Neural cell (in vitro differentiated cells): ENCODE results near the gene BRI3. TPM values are rescaled to one million over a fixed set of nuclear protein-coding genes. Genes with fewer than 3 reads are reported as not detected.

Experiments used
- H2AFZ ChIP-seq: fragments of 200-600, 300-800 bp; sonication (generic), shearing (Covaris generic); 2 replicates; pipeline ENCODE4 v1.6.0; 2014; ENCODE audit warnings: low read depth, mild to moderate bottlenecking, antibody characterized with exemption, low read length, moderate library complexity
- H3F3A ChIP-seq: fragments of 200-600 bp; shearing (Covaris generic); 2 replicates; pipeline ENCODE4 v1.6.1; 2016; ENCODE audit warnings: mild to moderate bottlenecking, moderate library complexity, mixed read lengths, antibody characterized with exemption, low read length; ENCODE audit not compliant: insufficient read depth, poor library complexity, severe bottlenecking
- H3K27ac ChIP-seq: fragments of 200-600, 300-800 bp; sonication (generic), shearing (Covaris generic); 2 replicates; pipeline ENCODE4 v1.5.1; 2014; ENCODE audit warnings: mild to moderate bottlenecking, low read length, moderate library complexity
- H3K27me3 ChIP-seq: fragments of 300-800, 200-600 bp; sonication (generic), shearing (Covaris generic); 2 replicates; pipeline ENCODE4 v1.6.0; 2014; ENCODE audit warnings: mild to moderate bottlenecking, low read depth, low read length, moderate library complexity; ENCODE audit not compliant: insufficient read depth
- H3K36me3 ChIP-seq: fragments of 300-800, 200-600 bp; sonication (generic), shearing (Covaris generic); 2 replicates; pipeline ENCODE4 v1.5.1; 2014; ENCODE audit warnings: mild to moderate bottlenecking, antibody characterized with exemption, low read length, moderate library complexity; ENCODE audit not compliant: insufficient read depth
- H3K4me2 ChIP-seq: fragments of 300-800, 200-600 bp; sonication (generic), shearing (Covaris generic); 2 replicates; pipeline ENCODE4 v1.6.0; 2014; ENCODE audit warnings: mild to moderate bottlenecking, low read length
- H3K4me3 ChIP-seq: fragments of 300-800, 200-600 bp; sonication (generic), shearing (Covaris generic); 2 replicates; pipeline ENCODE4 v1.5.1; 2014; ENCODE audit warnings: mild to moderate bottlenecking, low read length, moderate library complexity
- H3K79me2 ChIP-seq: fragments of 200-600 bp; shearing (Covaris generic); replicated peaks from 2 replicates; pipeline ENCODE4 v1.6.0; 2014; ENCODE audit warnings: mild to moderate bottlenecking, low read length, moderate library complexity; ENCODE audit not compliant: insufficient read depth
- H3K9ac ChIP-seq: fragments of 300-800, 200-600 bp; sonication (generic), shearing (Covaris generic); 2 replicates; pipeline ENCODE4 v1.6.1; 2016; ENCODE audit warnings: mild to moderate bottlenecking, low read length, mixed read lengths
- H3K9me2 ChIP-seq: fragments of 200-600 bp; shearing (Covaris generic); 2 replicates; pipeline ENCODE4 v1.6.1; 2016; ENCODE audit warnings: mild to moderate bottlenecking, low read length, mixed read lengths; ENCODE audit not compliant: insufficient read depth
- H3K9me3 ChIP-seq: fragments of 200-600, 300-800 bp; sonication (generic), shearing (Covaris generic); 2 replicates; pipeline ENCODE4 v1.6.1; 2016; ENCODE audit warnings: mild to moderate bottlenecking, mixed run types, low read length, moderate library complexity, mixed read lengths
- H4K20me1 ChIP-seq: fragments of 200-600 bp; shearing (Covaris generic); 2 replicates; pipeline ENCODE4 v1.6.1; 2016; ENCODE audit warnings: mild to moderate bottlenecking, mixed run types; ENCODE audit not compliant: insufficient read depth
- CTCF ChIP-seq: fragments of 450-650 bp; IDR thresholded peaks from 2 replicates; pipeline ENCODE4 v1.5.1; 2014; ENCODE audit warnings: antibody characterized with exemption, mild to moderate bottlenecking, moderate library complexity; ENCODE audit not compliant: poor library complexity, severe bottlenecking
- EP300 ChIP-seq: fragments of 450-650 bp; conservative IDR thresholded peaks from 2 replicates; pipeline ENCODE4 v1.6.1; 2014; ENCODE audit warnings: antibody characterized with exemption, mild to moderate bottlenecking, moderate library complexity; ENCODE audit not compliant: poor library complexity, severe bottlenecking
- EZH2 ChIP-seq: fragments of 200-600, 300-800 bp; shearing (Covaris generic), sonication (generic); IDR thresholded peaks from 2 replicates; pipeline ENCODE4 v1.6.1; 2014; ENCODE audit warnings: antibody characterized with exemption, low read length, borderline replicate concordance, mild to moderate bottlenecking; ENCODE audit not compliant: insufficient read depth, poor library complexity, severe bottlenecking
- MXI1 ChIP-seq: fragments of 450-650 bp; conservative IDR thresholded peaks from 2 replicates; pipeline ENCODE4 v1.6.1; 2014; ENCODE audit warnings: antibody characterized with exemption, mild to moderate bottlenecking; ENCODE audit not compliant: poor library complexity, severe bottlenecking
- POLR2AphosphoS5 ChIP-seq: IDR thresholded peaks from 2 replicates; pipeline ENCODE4 v1.6.1; 2012
- RAD21 ChIP-seq: fragments of 450-650 bp; conservative IDR thresholded peaks from 2 replicates; pipeline ENCODE4 v1.6.1; 2014; ENCODE audit warnings: antibody characterized with exemption, mild to moderate bottlenecking, moderate library complexity
- REST ChIP-seq: IDR thresholded peaks from 2 replicates; pipeline ENCODE4 v1.6.1; 2012; ENCODE audit warnings: borderline replicate concordance
- SMC3 ChIP-seq: fragments of 450-650 bp; conservative IDR thresholded peaks from 2 replicates; pipeline ENCODE4 v1.6.1; 2014; ENCODE audit warnings: antibody characterized with exemption, mild to moderate bottlenecking, moderate library complexity; ENCODE audit not compliant: poor library complexity
- TAF1 ChIP-seq: IDR thresholded peaks from 2 replicates; pipeline ENCODE4 v1.6.1; 2012; ENCODE audit warnings: low read depth
- polyA plus RNA-seq: library from polyadenylated mRNA; depleted of rRNA; stranded (reverse); fragments of >200 nt; gene quantifications from 2 replicates; pipeline ENCODE4 v1.2.3, GENCODE V29; 2014

BRI3 gene
- polyA plus RNA-seq, 1 donor from 2014 or later = 55.6 TPM

- H2AFZ ChIP-seq = peak overlapping the region; percentile 90
- H3K36me3 ChIP-seq = no peaks in the 10 kb centered on the region
- H3K9me3 ChIP-seq = no peaks in the 10 kb centered on the region
- peak overlapping the region; percentile 99 for H3K4me3 ChIP-seq
- H3K9ac ChIP-seq = peak overlapping the region; percentile 83
- no peaks in the 10 kb centered on the region for H3F3A ChIP-seq
- H3K79me2 ChIP-seq = peaks cover 29% of the 10 kb centered on the region
- H4K20me1 ChIP-seq = no peaks in the 10 kb centered on the region
- H3K27me3 ChIP-seq = no peaks in the 10 kb centered on the region
- peak overlapping the region; percentile 91 for H3K4me2 ChIP-seq
- H3K9me2 ChIP-seq = no peaks in the 10 kb centered on the region
- peak overlapping the region; percentile 49 for H3K27ac ChIP-seq
- TF ChIP-seq MXI1 (no peak), EZH2 (no peak), EP300 (no peak), POLR2AphosphoS5 (no peak), SMC3 (no peak), REST (no peak), TAF1 (no peak), RAD21 (no peak)
Measured at GRCh38 chr7:98252425-98253054, 28.9 kb upstream of the BRI3 start.

GRCh38 chr7:98254516-98254915, 27.0 kb upstream of the BRI3 start:
- H3K27me3 ChIP-seq = no peaks in the 10 kb centered on the region
- no peak overlapping the region for H3K27ac ChIP-seq
- no peaks in the 10 kb centered on the region for H3K9me2 ChIP-seq
- no peaks in the 10 kb centered on the region for H3K36me3 ChIP-seq
- H3K79me2 ChIP-seq = peaks cover 29% of the 10 kb centered on the region
- H3K4me3 ChIP-seq = no peak overlapping the region
- H3F3A ChIP-seq = no peaks in the 10 kb centered on the region
- no peaks in the 10 kb centered on the region for H3K9me3 ChIP-seq
- H3K9ac ChIP-seq = no peak overlapping the region
- no peaks in the 10 kb centered on the region for H4K20me1 ChIP-seq
- TF ChIP-seq REST (no peak), EZH2 (no peak), CTCF (no peak), RAD21 (no peak), POLR2AphosphoS5 (no peak), SMC3 (no peak), EP300 (no peak), MXI1 (no peak), TAF1 (no peak)
- no peak overlapping the region for H2AFZ ChIP-seq
- H3K4me2 ChIP-seq = no peak overlapping the region
